Thoracic aorta (tissue), 2 donors: ENCODE results near the gene GAK. TPM values are rescaled to one million over a fixed set of nuclear protein-coding genes. Genes with fewer than 3 reads are reported as not detected.

ENCODE experiments used
- ATAC-seq: fragments of 150-250 bp; one replicate; pipeline ENCODE4 v1.8.0; 2017; ENCODE audit warnings: low read depth; ENCODE audit not compliant: insufficient number of reproducible peaks, low FRiP score
- DNase-seq: peaks from one replicate; pipeline ENCODE4 v3.0.0-alpha.2; 2020; ENCODE audit warnings: low spot score
- H3K27ac ChIP-seq, 2 donors: fragments of 200-600 bp; sonication (generic); 1 replicate in 1 of 2; 2 replicates in 1 of 2; pipeline ENCODE4 v1.5.1; 2016; ENCODE audit warnings: mild to moderate bottlenecking in 2 of 2, moderate library complexity in 2 of 2
- H3K27me3 ChIP-seq: fragments of 200-600 bp; sonication (generic); replicated peaks from 2 replicates; pipeline ENCODE4 v1.6.0; 2016; ENCODE audit warnings: mild to moderate bottlenecking; ENCODE audit not compliant: insufficient read depth
- H3K36me3 ChIP-seq: fragments of 200-600 bp; sonication (generic); one replicate; pipeline ENCODE4 v1.5.1; 2016
- H3K4me1 ChIP-seq, 2 donors: fragments of 200-600 bp; sonication (generic); 1 replicate in 1 of 2; 2 replicates in 1 of 2; pipeline versions ENCODE4 v1.5.1 to v1.6.0; 2016; ENCODE audit warnings: low read depth in 2 of 2, mild to moderate bottlenecking in 1 of 2; ENCODE audit not compliant: control insufficient read depth in 1 of 2
- H3K4me3 ChIP-seq: fragments of 200-600 bp; sonication (generic); 2 replicates; pipeline ENCODE4 v1.5.1; 2016; ENCODE audit warnings: mild to moderate bottlenecking
- H3K9me3 ChIP-seq: fragments of 200-600 bp; sonication (generic); 2 replicates; pipeline ENCODE4 v1.5.1; 2016
- CTCF ChIP-seq: fragments of 200-600 bp; sonication (generic); IDR thresholded peaks from one replicate; pipeline ENCODE4 v1.5.1; 2019; ENCODE audit warnings: antibody characterized with exemption
- total RNA-seq, 2 donors: library from RNA; depleted of rRNA; stranded (reverse); fragments of >200 nt; gene quantifications; one replicate each; pipeline versions ENCODE4 v1.1.0 to v1.2.3, GENCODE V29; 2016

The GAK gene
- total RNA-seq, 2 donors from 2014 or later = 111 to 170 TPM

DNA sequence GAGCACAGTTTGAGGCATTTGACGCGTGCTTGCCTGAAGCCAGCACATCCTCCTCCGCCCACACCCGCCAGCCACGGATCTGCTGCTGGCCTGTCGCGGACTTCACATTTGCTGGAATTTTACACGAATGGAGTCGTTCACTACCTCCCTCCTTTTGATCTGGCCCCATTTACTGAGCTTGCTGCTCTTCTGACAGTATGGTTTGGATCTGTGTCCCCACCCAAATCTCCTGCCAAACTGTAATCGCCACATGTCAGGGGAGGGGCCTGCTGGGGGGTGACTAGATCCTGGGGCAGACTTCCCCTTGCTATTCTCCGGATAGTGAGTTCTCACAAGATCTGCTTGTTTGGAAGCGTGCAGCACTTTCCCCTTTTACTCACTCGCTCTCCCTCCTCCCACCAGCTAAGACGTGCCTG lies 86.3 kb downstream of the GAK start:
- no peak for TF ChIP-seq CTCF
- Histone ChIP-seq H3K27me3 (no peaks in the 10 kb centered on the region), H3K36me3 (peaks cover 9% of the 10 kb centered on the region), H3K4me1 (no peaks in the 10 kb centered on the region), H3K9me3 (no peaks in the 10 kb centered on the region), H3K27ac (no peak overlapping the region), H3K4me3 (no peak overlapping the region)
- ATAC-seq (no peak), DNase-seq (no peak)

- Histone ChIP-seq H3K4me3 (no peak overlapping the region), H3K4me1 (no peaks in the 10 kb centered on the region), H3K36me3 (peaks cover 9% of the 10 kb centered on the region), H3K27me3 (no peaks in the 10 kb centered on the region), H3K9me3 (no peaks in the 10 kb centered on the region), H3K27ac (no peak overlapping the region)
- ATAC-seq = no peak
- TF ChIP-seq CTCF = no peak
- no peak for DNase-seq
These were observed 86.8 kb downstream of the GAK start for GRCh38 chr4:845233-845835.

- H3K27ac ChIP-seq = no peak overlapping the region
- ATAC-seq (no peak), DNase-seq (no peak)
- peaks cover 9% of the 10 kb centered on the region for H3K36me3 ChIP-seq
- no peaks in the 10 kb centered on the region for H3K4me1 ChIP-seq
- TF ChIP-seq CTCF = no peak
- H3K27me3 ChIP-seq = no peaks in the 10 kb centered on the region
- no peaks in the 10 kb centered on the region for H3K9me3 ChIP-seq
- H3K4me3 ChIP-seq = no peak overlapping the region
These were observed 87.3 kb downstream of the GAK start for GRCh38 chr4:844752-845232.

DNA sequence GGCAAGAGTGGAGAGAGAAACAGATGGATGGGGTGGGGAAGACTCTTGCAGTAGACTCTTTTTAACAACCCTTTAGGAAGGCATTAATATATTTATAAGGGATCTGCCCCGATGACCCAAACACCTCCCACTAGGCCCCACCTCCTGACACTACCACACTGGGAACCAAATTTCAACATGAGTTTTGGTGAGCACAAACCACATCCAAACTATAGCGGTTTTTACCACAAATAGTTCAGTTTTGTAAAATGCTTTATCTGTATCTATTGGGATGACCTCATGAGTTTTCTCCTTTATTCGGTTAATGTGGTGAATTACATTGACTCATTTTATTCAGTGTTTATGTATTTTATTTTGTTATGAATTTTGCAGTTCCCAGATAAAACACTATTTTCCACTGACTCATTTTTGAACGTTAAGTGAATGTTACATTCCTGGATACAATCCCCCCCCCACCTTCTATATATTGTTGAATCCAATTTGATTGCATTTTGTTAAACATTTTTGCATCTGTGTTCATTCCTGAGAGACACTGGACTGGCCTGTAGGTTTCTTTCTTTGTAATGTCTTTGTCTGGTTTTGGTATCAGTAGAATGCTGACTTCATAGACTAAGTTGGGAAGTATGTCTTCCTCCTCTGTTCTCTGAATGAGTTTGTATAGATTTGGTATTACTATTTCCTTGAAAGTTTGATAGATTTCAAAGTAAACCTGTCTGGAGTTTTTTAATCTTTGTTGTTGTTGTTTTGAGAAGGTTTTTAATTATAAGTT lies 92.3 kb downstream of the GAK start:
- H3K27me3 ChIP-seq = no peaks in the 10 kb centered on the region
- DNase-seq (no peak), ATAC-seq (no peak)
- H3K27ac ChIP-seq = no peak overlapping the region
- no peak overlapping the region for H3K4me3 ChIP-seq
- H3K9me3 ChIP-seq = peaks cover 16% of the 10 kb centered on the region
- TF ChIP-seq CTCF = no peak
- H3K4me1 ChIP-seq = no peaks in the 10 kb centered on the region
- no peaks in the 10 kb centered on the region for H3K36me3 ChIP-seq

GRCh38 chr4:837772-838171 lies 94.3 kb downstream of the GAK start:
- Histone ChIP-seq H3K36me3 (no peaks in the 10 kb centered on the region), H3K9me3 (peaks cover 16% of the 10 kb centered on the region), H3K4me3 (no peak overlapping the region), H3K4me1 (no peaks in the 10 kb centered on the region), H3K27ac (no peak overlapping the region), H3K27me3 (no peaks in the 10 kb centered on the region)
- ATAC-seq = no peak
- no peak for TF ChIP-seq CTCF
- DNase-seq = no peak
